ENCODE results near the gene RIMS3. TPM values are rescaled to one million over a fixed set of nuclear protein-coding genes. Genes with fewer than 3 reads are reported as not detected.
"Not testable (repeated sequence)": the region's sequence is repeated elsewhere in the genome, so short reads cannot be mapped to it uniquely, and the experiment has no call there.

The RIMS3 gene
- total RNA-seq = 0.81 TPM
- long read RNA-seq, partial matches to known transcripts = 0 of 1 reads
- long read RNA-seq, other reads (novel, unspliced or antisense) = 1 of 1 reads

DNA sequence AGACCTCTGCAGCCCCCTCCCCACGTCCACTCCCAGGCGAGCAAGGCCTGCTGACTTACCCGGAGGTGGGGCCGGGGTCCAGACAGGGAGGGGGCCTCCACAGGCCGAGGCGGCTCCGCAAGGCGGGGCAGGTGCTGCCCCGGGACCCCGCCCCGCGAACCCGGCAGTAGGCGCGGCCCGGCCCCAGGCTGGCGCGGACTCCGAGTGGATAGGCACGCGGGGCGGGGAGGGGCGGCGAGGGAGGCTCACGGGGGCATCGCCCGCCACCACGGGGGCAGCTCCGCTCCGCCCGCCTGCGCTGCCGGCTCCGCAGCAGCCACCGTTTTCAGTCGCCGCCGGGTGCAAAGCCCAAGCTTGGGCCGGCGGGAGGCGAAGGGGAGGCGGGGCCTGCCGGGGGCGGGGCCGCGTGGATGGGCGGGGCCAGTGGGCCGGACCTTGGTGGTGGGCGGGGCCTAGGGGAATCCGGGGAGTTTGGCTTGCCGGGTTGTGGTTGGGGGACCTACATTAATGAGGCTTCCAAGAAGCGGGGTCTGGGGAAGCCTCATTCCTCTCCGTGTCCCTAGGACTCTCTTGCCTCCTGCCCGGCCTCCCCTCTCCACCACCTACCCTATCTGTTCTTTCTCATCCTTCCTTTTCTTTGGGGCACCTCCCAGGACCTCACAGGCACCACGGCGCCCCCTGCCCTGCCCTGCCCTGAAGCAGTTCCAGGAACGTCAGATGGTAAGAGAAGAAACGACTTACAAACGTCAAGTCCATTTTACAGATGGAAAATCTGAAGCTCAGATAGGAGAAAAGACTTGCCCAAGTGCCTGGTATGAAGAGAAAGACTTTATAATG, at the start of gene RIMS3:
Gene RIMS3 (minus strand): TSS at position 348 of the 837 bp plus-strand sequence. CDS start 23,757 bp downstream, outside the sequence.
- ATAC-seq (ENCODE audit: poor library complexity) = peak; percentile 97
- intact Hi-C loops (cut with DNase I) = loop anchor here (5.0 kb wide), 1 partner anchor 38 kb away; no protein-coding TSS in a partner anchor

DNA sequence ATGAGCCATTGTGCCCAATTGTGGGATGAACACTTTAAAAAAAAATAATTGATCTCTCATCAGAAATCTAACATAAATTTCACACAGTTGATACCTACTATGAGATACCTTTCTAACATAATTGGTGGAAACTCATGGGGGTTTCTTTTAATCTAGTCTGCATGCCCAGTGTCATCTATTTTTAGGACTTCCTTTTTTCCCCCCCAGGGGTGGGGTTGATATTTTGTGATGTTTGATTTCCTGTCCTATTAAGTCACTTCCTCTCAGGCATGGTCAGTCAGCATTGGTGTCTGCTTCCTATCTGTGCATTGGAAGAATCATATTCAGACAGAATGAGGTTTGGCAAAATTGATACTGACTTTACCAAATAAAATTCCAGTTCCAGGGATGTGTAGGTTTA, 47.5 kb upstream of the RIMS3 start:
- intact Hi-C loops (cut with DNase I) = no loop called here
- DNase-seq (no peak), ATAC-seq (ENCODE audit: poor library complexity) (no peak)

More for the DNA sequence above, at the start of gene RIMS3:
- peak; percentile 88 for DNase-seq

DNA sequence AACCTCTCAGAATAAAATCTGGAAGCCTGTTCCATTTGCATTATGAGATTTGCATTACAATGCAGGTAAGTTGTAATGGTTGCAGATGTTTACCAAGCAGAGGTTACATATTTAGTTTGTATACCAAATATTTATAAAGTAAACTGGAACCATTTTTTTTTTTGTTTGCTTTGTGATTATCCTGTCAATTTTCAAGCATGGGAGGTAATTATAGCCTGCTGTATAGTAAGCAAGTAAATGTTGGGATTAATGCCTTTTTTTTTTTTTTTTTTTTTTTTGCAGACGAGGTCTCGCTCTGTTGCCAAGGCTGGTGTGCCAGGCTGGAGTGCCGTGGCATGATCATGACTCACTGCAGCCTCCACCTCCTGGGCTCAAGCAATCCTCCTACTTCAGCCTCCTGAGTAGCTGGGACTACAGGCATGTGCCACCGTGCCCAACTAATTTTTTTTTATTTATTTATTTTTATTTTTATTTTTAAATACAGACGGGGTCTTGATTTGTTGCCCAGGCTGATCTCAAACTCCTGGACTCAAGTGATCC, 47.0 kb upstream of the RIMS3 start:
- DNase-seq (no peak), ATAC-seq (ENCODE audit: poor library complexity) (no peak)
- intact Hi-C loops (cut with DNase I) = no loop called here

DNA sequence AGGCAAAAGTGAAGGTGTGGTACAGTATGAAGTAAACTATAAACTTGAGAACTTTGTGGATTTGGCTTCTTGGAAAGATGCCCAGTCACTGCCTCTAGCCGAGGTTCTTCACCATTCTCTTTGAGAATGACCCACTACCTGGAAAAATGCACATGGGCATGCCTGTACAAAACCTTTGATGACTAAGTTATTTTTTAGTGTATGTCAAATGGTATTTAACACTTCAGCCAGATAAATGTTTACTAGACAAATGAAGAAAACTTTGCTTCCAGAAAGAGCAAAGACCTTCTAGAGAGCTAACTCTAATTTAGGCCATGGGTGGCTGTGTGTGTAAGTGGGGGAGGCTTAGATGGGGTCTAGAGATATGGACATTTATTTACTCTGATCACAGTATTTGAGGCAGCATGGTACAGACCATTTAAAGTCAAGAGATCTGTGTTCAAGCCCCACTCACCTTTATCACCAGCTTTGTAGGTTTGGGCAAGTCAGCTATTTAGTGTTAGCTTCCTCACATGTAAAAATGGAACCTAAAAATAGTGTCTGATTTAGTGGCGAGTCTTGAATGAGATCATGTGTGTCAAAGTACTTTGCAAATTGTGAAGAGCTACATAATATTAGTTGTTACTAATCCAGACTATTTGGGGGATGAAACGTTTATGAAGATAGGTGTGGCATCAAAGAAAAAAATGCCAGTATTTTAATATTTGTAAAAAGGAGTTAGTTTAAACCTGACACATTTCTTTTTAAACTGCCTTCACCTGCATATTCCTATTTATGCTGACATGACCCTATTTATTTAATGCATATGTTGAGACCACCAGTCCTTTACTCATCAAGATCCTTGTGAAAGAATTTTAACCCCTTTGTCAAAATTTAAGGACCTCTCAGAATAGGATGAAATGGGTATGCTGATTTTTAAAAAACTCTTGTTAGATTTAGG, 46.3 kb upstream of the RIMS3 start:
- ATAC-seq (ENCODE audit: poor library complexity) (peak; percentile 20), DNase-seq (no peak)
- intact Hi-C loops (cut with DNase I) = no loop called here

DNA sequence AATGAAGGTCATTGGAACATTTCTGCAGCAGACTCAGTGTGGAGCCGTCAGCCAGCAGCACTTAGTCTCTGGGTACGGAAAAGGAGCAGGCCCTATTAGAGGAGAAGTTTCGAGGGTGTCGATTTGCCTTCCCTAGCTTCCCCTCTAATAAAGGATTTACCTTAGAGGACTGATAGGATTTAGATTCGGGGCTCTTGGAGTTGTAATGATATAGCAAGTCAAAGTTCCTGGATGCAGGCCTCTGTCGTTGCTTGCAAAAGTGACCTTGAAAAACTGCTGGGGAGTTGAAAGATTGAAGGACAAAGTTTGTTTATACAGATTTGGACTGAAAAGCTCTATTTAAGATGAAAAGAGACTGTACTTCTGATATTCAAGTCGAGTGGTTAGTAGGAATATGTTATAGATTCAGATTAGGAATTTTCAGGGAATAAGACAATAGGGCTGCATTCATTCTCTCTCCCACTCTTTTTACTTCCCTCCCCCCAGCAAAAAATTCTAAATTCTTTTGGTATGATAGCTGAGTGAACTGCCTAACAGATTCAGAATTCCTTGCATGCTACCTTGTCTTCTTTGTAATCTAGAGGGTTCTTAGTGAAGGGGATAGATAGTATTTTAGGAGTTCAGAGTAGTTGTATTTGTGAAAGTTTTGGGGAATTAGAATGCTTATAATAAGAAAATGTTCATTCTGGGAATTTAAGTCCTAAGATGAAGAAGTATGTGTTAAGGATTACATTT, 45.3 kb upstream of the RIMS3 start:
- intact Hi-C loops (cut with DNase I) = no loop called here
- ATAC-seq (ENCODE audit: poor library complexity) (peak; percentile 33), DNase-seq (no peak)

DNA sequence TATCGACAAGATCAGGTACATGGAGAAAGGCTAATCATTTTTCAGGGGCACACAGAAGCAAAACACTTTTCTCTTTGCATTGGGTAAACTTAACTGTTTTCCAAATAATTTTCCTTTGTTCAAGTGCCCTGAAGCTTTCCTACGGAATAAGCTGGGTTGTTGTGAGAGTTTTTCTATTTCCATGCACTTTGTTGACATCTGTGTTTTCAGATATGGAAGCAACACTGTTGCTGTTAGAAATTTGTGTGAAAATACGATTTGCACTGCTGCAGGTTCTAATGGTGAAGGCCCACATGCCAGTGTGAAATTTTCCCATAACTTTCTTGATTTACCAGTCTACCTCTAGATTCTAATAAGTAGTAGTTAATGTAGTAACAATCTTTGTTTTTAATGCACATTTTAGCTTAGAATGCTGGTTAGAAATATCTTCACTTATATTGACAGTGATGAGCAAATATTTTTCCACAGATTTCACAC, 44.4 kb upstream of the RIMS3 start:
- ATAC-seq (ENCODE audit: poor library complexity) (no peak), DNase-seq (no peak)
- intact Hi-C loops (cut with DNase I) = no loop called here

DNA sequence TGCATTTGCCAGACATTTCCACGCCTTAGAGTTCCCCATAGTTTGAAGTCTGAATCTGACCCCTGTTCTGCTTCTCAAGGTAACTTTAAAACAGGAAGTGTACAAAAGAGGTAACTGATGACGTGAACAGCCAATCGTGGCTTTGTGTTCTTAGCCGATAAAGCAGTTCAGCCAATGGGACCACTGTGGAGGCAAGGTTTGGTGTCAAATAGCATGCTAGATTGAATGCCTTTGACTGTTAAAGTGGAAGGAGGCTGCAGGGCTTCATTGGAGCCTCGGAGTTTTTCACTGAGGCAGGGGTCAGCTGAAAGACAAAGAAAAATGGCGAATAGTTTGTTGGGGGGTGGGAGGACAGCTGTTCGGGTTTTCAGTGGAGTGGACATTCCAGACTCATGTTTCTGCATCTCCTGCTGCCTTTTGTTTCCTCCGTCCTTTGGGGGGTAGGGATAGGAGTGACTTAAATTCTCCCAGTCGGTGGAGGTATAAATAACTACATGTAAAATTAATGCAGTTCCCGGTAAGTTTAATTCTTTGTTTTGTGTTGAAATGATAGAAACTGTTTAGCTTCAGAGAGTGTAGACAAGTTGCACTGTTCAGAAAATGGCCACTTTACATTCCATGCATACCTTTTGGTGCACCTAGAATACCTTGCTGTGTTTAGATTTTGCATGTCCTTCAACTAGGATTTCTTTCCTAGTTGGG, 43.8 kb upstream of the RIMS3 start:
- ATAC-seq (ENCODE audit: poor library complexity) (peak; percentile 92), DNase-seq (peak; percentile 57)
- intact Hi-C loops (cut with DNase I) = no loop called here

DNA sequence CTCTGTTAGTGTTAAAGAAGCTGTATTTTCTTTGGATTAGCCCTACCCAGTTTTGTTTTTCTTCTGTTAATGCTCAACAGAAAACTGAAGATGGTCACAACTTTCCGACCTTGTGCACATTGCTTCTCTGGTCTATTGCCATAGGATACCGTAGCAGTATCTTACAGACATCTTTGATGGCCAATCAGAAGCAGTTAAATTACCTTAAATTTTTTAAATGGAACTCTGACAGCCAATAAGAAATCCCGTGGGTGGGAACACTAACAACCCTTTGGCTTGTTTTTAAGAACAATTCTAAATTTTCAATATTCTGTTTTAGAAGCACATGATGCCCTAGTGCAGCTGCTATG, 43.2 kb upstream of the RIMS3 start:
- DNase-seq (no peak), ATAC-seq (ENCODE audit: poor library complexity) (peak; percentile 54)
- intact Hi-C loops (cut with DNase I) = no loop called here

DNA sequence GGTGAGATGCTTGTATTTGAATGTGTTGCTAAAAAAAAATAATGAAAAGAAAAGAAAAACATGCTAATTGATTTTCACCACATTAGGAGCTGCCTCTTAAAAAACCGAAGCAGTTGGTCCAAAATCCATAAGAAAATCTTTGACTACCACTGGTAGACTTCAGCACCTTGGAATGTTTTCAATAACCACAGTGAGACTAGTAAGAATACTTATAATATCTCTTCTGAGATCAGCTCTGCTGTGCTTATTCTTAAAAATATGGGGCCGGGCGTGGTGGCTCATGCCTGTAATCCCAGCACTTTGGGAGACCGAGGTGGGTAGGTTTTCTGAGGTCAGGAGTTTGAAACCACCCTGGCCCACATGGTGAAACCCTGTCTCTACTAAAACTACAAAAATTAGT, 41.1 kb upstream of the RIMS3 start:
- intact Hi-C loops (cut with DNase I) = no loop called here
- DNase-seq (no peak), ATAC-seq (ENCODE audit: poor library complexity) (no peak)

DNA sequence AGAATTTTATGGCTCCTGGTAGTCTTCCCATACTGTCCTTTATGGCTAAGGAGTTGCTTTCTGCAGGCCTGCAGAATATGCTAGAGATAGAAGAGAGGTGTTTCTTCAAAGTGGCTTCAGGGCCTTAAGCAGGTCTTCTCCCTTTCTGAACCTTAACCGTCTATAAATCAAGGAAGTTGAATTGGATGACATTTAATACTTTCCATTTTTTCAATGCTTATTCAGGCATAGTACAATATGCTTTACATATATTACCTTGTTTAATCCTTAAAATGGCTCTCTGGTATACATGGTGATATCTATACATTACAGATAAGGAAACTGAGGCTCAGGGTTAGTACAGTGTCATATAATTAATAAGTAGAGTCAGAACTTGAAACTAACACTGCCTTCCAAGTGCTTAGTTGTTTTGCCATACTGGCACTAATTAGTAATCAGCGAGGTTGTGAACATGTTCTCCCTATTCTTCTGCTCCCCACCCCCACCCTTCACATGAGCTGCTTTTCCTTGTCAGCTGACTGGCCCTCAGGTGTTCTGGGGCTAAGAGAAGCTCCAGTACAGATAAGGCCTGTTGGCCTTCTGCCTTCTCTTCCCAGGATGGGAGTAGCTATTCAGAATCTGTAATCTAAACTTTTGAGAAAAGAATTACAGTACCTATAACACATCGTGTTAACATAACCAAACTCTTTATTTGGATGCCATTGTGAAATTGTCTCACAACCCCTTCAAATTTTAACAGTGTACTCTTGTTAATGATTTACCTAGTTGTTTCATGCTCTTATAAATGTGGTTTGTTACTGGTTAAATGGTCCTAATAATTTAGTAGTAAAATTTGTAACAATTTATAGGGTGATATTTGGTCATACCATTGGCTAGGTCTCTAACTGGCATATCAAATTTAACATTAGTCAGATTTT, 39.6 kb upstream of the RIMS3 start:
- ATAC-seq (ENCODE audit: poor library complexity) = no peak
- intact Hi-C loops (cut with DNase I) = no loop called here

DNA sequence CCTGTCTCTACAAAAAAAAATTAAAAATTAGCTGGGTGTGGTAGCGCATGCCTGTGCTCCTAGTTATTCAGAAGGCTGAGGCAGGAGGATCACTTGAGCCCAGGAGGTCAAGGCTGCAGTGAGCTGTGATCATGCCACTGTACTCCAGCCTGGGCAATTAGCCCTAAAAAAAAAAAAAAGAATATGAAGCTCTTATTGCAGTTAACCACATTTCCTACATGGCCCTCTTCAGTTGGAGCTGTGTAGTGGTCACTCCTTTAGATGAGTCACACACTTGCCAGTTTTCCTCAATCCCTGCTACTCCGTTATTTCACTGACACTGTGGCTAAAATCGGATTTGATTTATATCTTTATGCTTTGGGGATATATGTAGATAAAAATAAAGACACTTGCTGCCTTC, 37.8 kb upstream of the RIMS3 start:
- no peak for ATAC-seq (ENCODE audit: poor library complexity)
- intact Hi-C loops (cut with DNase I) = no loop called here
- no peak for DNase-seq

More for the DNA sequence above, 39.6 kb upstream of the RIMS3 start:
- DNase-seq = no peak

DNA sequence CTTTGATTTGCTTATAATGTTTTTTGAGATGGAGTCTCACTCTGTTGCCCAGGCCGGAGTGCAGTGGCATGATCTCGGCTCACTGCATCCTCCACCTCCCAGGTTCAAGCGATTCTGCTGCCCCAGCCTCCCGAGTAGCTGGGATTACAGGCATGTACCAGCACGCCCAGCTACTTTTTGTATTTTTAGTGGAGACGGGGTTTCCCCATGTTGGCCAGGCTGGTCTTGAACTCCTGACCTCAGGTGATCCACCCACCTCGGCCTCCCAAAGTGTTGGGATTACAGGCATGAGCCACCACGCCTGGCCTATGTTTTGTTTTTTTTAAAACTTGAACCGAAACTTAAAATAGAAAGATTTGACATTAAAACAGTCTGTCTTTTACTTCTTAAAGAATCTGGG, 37.3 kb upstream of the RIMS3 start:
- ATAC-seq (ENCODE audit: poor library complexity); DNase-seq; intact Hi-C loops (cut with DNase I): not testable (repeated sequence)

DNA sequence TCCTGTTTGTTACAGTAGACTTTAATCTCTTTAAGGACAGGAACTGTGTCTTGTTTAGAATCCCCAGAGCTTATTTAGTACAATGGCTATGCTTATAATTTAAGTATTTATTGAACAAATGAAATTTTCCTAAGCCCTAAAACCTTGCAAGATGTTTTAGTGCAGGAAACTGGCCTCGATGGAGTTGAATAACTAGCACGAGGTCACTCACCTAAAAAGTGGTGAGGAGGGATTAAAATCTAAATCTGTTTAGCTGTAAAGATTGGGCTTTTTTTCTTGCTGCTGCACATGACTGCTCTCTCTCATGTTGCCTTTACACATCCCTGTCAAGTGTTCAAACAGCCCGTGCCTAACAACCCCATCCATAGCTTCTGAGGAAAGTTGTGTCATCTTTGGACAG, 36.2 kb upstream of the RIMS3 start:
- intact Hi-C loops (cut with DNase I) = no loop called here
- DNase-seq (no peak), ATAC-seq (ENCODE audit: poor library complexity) (no peak)

DNA sequence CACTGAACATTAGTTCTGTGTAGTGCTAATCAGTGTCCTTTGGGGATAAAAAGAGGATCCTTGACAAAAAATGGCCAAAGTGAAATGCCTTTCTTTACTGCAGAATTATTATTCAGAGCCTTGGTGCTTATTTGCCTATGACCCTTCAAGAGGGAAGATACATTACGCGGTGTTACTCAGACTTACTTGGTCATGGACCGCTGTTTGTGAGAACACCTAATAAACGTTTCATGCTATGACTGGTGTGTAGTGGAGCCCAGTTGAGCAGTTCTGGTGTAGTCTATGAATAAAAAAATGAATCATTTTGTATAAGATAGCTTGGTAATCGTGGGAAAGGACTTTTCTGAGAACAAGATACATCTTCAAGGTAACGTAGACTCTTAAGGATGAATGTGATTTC, 34.3 kb upstream of the RIMS3 start:
- DNase-seq (no peak), ATAC-seq (ENCODE audit: poor library complexity) (no peak)
- intact Hi-C loops (cut with DNase I) = no loop called here

DNA sequence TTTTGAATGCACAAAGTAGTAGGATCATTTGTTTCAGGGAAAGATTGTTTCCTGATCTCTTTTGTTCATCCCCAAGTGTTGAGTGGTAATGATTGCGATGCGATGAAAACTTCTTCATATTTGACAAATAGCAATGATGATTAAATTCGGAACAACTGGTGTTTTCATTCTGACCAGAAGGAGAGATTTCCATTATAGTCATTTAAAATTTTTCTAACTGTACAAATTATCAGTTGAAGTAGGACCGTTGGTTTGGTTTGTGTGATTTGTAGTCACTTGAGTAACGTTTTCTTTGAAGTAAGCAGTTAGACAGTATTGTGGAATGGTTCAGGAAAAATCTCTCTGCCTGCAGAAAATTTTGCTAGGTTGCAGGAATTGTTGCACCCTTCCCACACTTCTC, 32.0 kb upstream of the RIMS3 start:
- ATAC-seq (ENCODE audit: poor library complexity) (no peak), DNase-seq (no peak)
- intact Hi-C loops (cut with DNase I) = no loop called here

DNA sequence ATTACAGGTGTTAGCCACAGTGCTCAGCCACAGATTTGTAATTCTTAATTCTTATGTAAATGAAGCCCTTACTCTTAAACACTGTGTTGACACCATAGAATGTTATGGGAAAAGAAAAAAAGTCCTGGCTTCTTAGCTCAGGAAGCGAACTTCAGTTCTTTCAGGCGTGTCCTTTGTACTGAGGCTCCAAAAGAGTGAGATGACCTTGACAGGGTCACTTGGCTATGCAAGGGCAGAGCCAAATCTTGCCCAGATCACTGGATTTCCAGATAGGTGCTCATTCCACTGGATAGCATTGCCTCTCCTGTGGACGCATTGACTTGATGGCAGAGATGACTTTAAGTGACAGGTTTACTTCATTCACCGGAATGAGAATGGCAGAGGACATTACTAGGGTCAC, 30.8 kb upstream of the RIMS3 start:
- intact Hi-C loops (cut with DNase I) = no loop called here
- DNase-seq (no peak), ATAC-seq (ENCODE audit: poor library complexity) (no peak)

DNA sequence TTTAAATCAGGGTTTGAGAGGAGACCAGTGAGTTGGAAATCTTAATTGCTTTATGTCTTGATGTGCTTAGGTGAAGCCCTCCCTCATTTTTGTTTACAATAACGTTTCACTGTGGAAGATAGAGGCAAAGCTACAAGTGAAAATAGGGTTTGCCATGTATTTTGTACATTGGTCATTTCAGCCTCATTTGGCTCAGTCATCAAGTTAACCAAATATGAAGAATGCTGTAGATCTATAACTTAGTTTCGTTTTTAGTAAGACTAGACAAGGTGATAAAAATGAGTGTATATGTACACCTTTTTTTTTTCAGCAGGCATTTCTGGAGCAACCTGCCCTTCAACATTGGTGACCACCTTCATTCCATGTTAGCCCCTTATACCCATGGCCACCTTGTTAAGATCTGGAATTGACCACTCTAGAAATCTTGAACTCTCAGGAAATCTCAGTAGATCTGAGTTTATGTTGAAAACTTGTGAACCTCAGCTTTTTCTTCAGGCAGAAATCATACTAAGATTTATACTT, 28.9 kb upstream of the RIMS3 start:
- intact Hi-C loops (cut with DNase I) = no loop called here
- no peak for DNase-seq
- no peak for ATAC-seq (ENCODE audit: poor library complexity)

All from Right ventricle myocardium superior (tissue), 1 donor.